HL-60 (cell line): ENCODE data around the gene KRTAP5-5.

ENCODE experiments used
- DNase-seq, 2 experiments: peaks; one replicate each; pipeline ENCODE4 v3.0.0-alpha.2; 2010 to 2020; ENCODE audit warnings: low read depth in 1 of 2, low spot score in 1 of 2
- H3K27ac ChIP-seq: fragments of 250-450 bp; sonication (Bioruptor Pico); replicated peaks from 2 replicates; pipeline ENCODE4 v1.5.1; 2020; ENCODE audit warnings: mild to moderate bottlenecking, moderate library complexity
- H3K27me3 ChIP-seq: fragments of 250-450 bp; sonication (Bioruptor Pico); 2 replicates; pipeline ENCODE4 v1.5.1; 2021; ENCODE audit warnings: mild to moderate bottlenecking, moderate library complexity; ENCODE audit not compliant: insufficient read depth, poor library complexity, severe bottlenecking
- H3K4me3 ChIP-seq: replicated peaks from 2 replicates; pipeline ENCODE4 v1.5.1; 2011; ENCODE audit warnings: mild to moderate bottlenecking, control low read depth, low read length; ENCODE audit not compliant: insufficient read depth
- CTCF ChIP-seq: IDR thresholded peaks from one replicate; pipeline ENCODE4 v1.5.1; 2011; ENCODE audit warnings: low read length, control low read depth, inconsistent platforms; ENCODE audit not compliant: insufficient read depth
- GABPA ChIP-seq: IDR thresholded peaks from 2 replicates; pipeline ENCODE4 v1.6.1; 2012; ENCODE audit warnings: low read depth
- POLR2AphosphoS5 ChIP-seq: IDR thresholded peaks from 2 replicates; pipeline ENCODE4 v1.6.1; 2012; ENCODE audit warnings: low read depth
- SPI1 ChIP-seq: IDR thresholded peaks from 2 replicates; pipeline ENCODE4 v1.6.1; 2012; ENCODE audit warnings: low read depth, mild to moderate bottlenecking, borderline replicate concordance
- TF ChIP-seq, protein P1 (sequence below): IDR thresholded peaks from 2 replicates; pipeline ENCODE4 v1.6.1; 2012; ENCODE audit warnings: low read depth; ENCODE audit not compliant: insufficient replicate concordance

The KRTAP5-5 gene

GRCh38 chr11:1675536-1676228, 46.1 kb downstream of the KRTAP5-5 start:
- DNase-seq, result no peak
- H3K4me3 ChIP-seq, result no peak overlapping the region
- H3K27ac ChIP-seq, result no peak overlapping the region
- TF ChIP-seq, protein P1, sequence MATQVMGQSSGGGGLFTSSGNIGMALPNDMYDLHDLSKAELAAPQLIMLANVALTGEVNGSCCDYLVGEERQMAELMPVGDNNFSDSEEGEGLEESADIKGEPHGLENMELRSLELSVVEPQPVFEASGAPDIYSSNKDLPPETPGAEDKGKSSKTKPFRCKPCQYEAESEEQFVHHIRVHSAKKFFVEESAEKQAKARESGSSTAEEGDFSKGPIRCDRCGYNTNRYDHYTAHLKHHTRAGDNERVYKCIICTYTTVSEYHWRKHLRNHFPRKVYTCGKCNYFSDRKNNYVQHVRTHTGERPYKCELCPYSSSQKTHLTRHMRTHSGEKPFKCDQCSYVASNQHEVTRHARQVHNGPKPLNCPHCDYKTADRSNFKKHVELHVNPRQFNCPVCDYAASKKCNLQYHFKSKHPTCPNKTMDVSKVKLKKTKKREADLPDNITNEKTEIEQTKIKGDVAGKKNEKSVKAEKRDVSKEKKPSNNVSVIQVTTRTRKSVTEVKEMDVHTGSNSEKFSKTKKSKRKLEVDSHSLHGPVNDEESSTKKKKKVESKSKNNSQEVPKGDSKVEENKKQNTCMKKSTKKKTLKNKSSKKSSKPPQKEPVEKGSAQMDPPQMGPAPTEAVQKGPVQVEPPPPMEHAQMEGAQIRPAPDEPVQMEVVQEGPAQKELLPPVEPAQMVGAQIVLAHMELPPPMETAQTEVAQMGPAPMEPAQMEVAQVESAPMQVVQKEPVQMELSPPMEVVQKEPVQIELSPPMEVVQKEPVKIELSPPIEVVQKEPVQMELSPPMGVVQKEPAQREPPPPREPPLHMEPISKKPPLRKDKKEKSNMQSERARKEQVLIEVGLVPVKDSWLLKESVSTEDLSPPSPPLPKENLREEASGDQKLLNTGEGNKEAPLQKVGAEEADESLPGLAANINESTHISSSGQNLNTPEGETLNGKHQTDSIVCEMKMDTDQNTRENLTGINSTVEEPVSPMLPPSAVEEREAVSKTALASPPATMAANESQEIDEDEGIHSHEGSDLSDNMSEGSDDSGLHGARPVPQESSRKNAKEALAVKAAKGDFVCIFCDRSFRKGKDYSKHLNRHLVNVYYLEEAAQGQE, result no peak
- TF ChIP-seq POLR2AphosphoS5, result no peak
- no peak for TF ChIP-seq SPI1
- TF ChIP-seq CTCF, result no peak
- TF ChIP-seq GABPA, result no peak
- peaks cover 47% of the 10 kb centered on the region for H3K27me3 ChIP-seq

- DNase-seq, result no peak
- Histone ChIP-seq H3K27ac (no peak overlapping the region), H3K4me3 (no peak overlapping the region), H3K27me3 (peaks cover 47% of the 10 kb centered on the region)
- TF ChIP-seq GABPA (no peak), CTCF (no peak), SPI1 (no peak), POLR2AphosphoS5 (no peak)
- TF ChIP-seq, protein P1, result no peak
Measured at GRCh38 chr11:1676229-1676740, 46.7 kb downstream of the KRTAP5-5 start.

- Histone ChIP-seq H3K27ac (no peak overlapping the region), H3K4me3 (no peak overlapping the region), H3K27me3 (peaks cover 27% of the 10 kb centered on the region)
- no peak for DNase-seq
- TF ChIP-seq GABPA, result no peak
- no peak for TF ChIP-seq CTCF
- no peak for TF ChIP-seq SPI1
- TF ChIP-seq POLR2AphosphoS5, result no peak
Measured at GRCh38 chr11:1679881-1680280, 50.3 kb downstream of the KRTAP5-5 start.
